DND-41 (cell line): ENCODE results near the gene PALD1.

Experiments used
- CTCF ChIP-seq: IDR thresholded peaks from 2 replicates; pipeline ENCODE4 v1.5.1; 2012; ENCODE audit warnings: borderline replicate concordance, low read length, moderate library complexity, mild to moderate bottlenecking; ENCODE audit not compliant: poor library complexity, severe bottlenecking; ENCODE audit errors: extremely low read depth
- EZH2 ChIP-seq: IDR thresholded peaks from 3 replicates; pipeline ENCODE4 v1.6.1; 2012; ENCODE audit warnings: borderline replicate concordance, low read depth, mild to moderate bottlenecking, moderate library complexity, low read length, inconsistent platforms; ENCODE audit not compliant: severe bottlenecking

- TF ChIP-seq CTCF = no peak
- no peak for TF ChIP-seq EZH2
Measured at GRCh38 chr10:70541736-70542564, 63.4 kb downstream of the PALD1 start.
